HG02623 (cell line): ENCODE data around the gene CORO7.

ENCODE experiments used
- ATAC-seq: cut with Tn5 transposase; IDR thresholded peaks from one replicate; pipeline ENCODE4 v1.9.1; 2021; ENCODE audit warnings: moderate library complexity; ENCODE audit not compliant: unreplicated experiment

CORO7 gene

DNA sequence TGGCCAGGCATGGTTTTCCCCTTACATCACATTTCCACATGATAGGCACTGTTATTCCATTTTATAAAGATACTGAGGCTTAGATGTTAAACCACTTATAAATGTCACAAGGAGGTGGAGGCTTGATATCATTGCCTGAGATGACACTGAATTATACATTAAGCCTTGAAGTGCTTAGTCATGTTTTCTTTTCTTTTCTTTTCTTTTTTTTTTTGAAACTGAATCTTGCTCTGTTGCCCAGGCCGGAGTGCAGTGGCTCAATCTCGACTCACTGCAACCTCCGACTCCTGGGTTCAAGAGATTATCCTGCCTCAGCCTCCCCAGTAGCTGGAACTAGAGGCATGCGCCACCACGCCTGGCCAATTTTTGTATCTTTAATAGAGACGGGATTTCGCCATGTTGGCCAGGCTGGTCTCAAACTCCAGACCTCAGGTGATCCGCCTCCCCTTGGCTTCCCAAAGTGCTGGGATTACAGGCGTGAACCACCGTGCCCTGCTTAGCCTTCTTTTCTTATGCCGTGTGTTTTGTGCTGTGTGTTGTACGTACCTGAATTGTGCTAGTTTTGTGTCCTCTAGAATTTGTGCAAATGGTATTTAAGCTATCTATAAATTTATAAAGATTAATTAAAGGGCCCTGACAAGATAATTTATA, 10.5 kb upstream of the CORO7 start:
- no peak for ATAC-seq

- peak; percentile 11 for ATAC-seq
Observed at GRCh38 chr16:4426021-4426684, 9.8 kb upstream of the CORO7 start.

- peak; percentile 83 for ATAC-seq
Observed at GRCh38 chr16:4425378-4426020, 9.1 kb upstream of the CORO7 start, which contains the start of gene DNAJA3. Gene DNAJA3, plus strand, starts transcription at chr16:4425868. Its CDS starts 14 bp downstream, at chr16:4425882.

GRCh38 chr16:4420505-4421105, 4.2 kb upstream of the CORO7 start:
- ATAC-seq, result no peak

GRCh38 chr16:4419402-4419959, 3.1 kb upstream of the CORO7 start:
- ATAC-seq, result no peak

DNA sequence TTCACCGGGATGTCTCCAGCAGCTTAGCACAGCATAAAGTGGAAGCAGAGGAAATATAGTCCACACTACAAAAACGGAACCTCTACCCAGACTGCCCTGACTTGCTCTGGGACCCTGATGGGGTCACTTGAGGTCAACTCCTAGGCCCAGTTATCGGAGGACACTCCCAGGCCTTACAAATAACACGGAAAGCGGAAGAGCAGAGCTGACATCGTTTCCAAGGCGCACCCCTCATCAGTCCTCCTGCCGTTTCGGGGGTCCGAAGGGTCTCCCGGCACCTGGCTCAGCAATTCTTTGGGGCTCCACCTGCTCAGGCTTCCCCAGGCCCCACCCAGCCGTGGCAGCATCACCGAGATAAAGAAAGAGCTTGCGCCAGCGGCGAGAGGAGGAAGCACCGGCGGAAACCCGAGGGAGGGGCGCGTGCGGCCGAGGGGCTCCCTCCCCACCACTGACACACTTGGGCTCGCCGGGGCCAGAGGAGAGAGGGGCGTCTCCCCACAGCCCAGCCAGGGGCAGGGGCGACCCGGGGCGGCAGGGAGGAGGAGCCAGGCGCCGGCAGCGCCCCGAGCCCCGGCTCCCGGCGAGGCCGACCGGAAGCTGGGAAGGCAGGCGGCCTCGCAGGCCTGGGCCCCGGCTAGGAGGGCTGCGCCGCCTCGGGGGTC, 727 bp downstream of the CORO7 start:
- ATAC-seq, result no peak

DNA sequence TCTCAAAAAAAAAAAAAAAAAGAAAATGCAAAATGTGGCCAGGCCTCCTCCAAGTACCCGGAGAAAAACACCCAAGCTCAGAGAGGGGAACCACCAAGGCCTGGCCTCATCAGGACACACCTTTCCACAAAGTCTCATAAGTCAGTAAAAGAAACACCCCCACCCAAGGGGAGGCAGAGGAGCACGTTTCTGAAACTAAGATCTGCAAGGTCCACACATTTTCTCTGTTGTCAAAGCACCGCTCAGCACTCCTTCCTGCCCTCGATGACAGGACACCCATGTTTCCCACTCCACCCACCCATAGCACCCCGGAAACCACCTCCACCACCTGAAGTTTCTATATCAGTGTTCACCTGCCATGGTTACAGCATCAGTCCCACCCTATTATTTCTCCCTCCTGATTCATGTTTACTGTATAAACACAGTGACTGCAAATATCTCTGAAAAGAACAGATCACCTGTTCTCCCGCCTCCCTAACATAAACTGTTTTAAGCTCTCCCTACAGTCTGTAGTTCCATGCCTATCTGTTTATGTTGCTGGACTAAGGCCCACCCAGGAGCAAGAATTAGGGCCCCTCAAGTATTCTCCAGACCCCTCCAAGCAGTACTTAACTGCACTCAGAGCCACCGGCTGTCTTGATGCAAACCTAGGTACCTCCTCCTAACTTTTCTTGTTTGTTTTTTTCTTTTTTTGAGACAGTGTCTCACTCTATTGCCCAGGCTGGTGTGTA, 2.0 kb downstream of the CORO7 start:
- peak; percentile 58 for ATAC-seq

DNA sequence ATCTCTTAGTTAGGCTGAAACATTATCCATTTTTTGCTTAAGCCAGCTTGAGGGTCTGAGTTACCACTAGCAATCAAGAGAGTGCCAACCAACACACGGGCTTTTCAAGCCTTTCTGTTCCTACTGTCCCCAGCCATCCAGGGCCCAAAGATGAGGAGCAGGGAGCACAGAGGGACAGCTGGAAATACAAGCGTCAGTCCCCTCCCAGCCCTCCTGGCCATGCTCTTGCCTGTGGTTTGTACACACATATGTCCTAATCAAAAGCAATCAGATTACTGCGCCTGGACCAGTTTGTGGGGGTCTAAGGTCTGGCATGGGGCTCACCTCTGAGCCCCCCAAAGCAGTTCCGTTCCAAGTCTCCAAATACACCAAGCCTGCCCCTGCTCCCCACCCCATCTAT, 3.5 kb downstream of the CORO7 start:
- ATAC-seq, result no peak

- no peak for ATAC-seq
Observed at GRCh38 chr16:4412159-4412558, 4.2 kb downstream of the CORO7 start.

DNA sequence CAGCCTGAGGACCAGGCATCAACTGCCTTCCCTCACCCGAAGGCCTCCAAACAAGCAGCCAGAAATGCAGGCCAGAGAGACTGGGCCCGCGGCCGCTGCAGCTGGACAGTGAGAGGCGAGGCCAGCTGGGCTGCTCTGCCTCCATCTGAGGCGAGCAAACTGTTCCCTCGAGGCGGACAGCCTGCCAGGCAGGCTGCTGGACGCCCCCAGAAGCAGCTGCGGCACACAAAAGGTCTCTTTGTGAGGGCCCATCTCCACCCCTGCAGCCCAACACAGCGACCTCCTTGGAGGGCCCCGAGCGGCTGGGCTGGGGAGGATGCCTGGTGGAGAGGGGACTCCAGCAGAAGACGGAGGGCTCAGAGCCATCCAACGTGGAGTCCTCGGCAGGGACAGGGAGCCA, 4.7 kb downstream of the CORO7 start:
- no peak for ATAC-seq

- ATAC-seq, result no peak
Observed at GRCh38 chr16:4410335-4411075, 5.9 kb downstream of the CORO7 start.

GRCh38 chr16:4409081-4409932, 7.1 kb downstream of the CORO7 start:
- ATAC-seq, result no peak

DNA sequence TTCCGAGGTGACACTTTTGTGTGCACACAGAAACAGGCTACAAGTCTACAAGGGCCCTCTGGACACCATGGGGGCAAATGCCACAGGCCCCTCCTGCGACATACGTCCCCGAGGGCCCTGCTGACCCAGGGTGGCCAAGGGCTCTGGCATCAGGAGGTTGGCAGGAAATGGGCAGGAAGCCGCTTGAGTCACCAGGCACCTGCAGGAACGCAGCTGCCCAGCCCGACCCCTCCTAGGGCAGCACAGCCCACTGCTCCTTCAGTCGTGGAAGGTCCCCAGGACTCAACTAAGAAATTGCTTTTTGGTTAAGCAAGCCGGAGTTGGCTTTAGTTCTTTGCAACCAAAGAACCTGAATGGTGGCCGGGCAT, 8.1 kb downstream of the CORO7 start:
- ATAC-seq, result no peak

- no peak for ATAC-seq
Observed at GRCh38 chr16:4407543-4408322, 8.7 kb downstream of the CORO7 start.

DNA sequence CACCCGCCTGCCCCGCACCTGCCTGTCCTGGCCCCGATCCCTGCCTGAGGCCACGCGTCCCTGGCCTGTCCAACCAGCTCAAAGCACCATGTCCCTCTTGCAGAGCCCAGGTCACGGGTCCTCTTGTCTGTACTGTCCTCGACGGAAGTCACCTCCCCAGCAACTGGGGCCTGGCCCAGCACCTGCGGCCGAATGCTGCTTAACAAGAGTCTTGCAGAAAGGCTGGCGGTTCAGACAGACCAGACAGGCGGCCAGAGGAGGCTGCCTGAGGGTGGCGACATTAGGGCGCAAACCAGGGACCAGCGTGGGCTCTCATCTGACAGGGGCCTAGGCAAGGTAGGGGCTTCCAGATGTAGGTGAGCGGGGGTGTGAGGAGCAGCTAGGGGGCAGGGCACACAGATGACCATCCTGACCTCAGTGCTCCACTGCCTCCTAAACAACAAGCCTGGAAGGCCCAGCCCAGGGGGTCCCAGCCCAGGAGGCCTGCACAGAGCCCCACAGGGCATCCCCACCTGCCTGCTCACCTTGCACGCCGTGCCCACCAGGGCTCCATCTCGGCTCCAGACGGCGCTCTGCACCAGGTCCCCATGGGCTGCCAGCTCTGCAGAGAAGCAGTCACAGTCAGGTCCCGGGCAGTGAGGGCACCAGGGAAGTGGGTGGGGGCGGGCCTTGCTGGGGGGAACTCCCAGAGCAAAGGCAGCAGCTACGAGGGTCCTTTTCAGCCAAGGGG, 11.3 kb downstream of the CORO7 start:
- no peak for ATAC-seq

DNA sequence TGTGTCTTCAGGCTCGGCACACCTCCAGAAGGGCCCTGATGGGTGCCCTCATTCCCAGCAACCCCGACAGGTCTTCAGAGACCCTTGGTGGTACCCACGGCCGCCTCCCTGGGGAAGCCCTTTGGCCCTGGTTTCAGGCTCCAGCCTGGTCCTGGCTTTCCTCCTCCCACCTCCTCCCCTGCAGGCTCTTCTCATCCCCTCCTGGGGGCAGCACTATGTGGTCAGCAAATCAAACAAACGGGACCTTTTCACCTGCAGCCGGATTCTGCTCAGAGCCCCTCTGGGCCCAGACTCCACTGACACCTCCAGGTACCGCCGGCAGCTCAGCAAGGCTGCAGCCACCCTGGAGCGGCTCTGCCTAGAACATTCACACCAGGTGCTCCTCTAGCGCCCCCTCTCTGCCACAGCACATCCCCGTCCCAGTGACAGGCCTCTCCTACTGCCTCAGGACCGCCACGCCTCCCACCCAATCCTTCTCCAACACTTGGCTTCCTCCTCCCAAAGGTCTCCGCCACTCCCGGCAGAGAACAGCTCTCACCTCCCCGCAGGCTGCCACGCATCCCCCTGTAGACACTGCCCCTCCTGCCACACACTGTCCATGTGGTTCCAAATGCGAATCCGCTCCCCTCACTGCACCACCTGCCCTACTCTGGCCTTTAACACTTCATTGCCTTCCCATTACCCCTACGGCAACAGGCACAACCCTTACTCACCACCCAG, 12.0 kb downstream of the CORO7 start:
- ATAC-seq, result no peak
